ENCODE measurements around the gene SLITRK1.

SLITRK1 gene, protein sequence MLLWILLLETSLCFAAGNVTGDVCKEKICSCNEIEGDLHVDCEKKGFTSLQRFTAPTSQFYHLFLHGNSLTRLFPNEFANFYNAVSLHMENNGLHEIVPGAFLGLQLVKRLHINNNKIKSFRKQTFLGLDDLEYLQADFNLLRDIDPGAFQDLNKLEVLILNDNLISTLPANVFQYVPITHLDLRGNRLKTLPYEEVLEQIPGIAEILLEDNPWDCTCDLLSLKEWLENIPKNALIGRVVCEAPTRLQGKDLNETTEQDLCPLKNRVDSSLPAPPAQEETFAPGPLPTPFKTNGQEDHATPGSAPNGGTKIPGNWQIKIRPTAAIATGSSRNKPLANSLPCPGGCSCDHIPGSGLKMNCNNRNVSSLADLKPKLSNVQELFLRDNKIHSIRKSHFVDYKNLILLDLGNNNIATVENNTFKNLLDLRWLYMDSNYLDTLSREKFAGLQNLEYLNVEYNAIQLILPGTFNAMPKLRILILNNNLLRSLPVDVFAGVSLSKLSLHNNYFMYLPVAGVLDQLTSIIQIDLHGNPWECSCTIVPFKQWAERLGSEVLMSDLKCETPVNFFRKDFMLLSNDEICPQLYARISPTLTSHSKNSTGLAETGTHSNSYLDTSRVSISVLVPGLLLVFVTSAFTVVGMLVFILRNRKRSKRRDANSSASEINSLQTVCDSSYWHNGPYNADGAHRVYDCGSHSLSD

DNA sequence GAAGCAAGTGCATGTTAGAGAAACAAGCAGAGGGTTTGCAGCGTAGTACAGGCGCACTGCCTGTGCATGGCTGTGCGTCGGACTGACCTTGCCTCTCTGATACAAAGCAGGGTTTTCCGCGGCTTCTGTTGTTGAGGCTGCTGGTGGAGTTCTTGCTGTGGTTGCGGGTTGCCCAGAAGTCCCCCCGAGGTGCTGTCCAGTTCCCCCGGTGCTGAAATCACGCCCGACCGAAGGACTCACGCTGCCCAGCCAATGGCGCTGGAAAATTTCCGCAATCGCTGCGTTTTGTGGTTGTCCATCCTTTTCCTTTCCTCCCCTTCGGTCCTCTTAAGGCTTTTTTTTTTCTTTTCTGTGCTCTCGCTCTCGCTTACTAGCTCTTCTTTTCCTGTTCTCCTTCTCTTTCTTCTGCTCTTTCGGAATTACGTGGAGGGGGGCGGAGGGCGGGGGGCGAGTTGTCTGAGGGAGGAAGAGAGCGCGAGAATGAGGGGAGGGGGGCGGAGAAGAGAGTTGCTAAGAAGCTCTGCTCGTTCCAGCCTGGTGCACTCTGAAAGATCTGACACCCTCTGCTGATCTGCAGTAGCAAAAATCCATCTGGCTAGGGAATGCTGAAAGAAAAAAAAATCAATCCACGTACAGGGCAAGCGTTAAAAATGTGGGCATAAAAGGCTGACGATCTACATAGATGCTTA is at the start of gene SLITRK1:
Gene SLITRK1 (minus strand): TSS at position 558 of the 689 bp plus-strand sequence. CDS start 967 bp downstream, outside the sequence.
- H3K36me3 ChIP-seq (ENCODE audit: control insufficient read depth, insufficient read depth, low read length), result no peaks in the 10 kb centered on the region
- H3K27me3 ChIP-seq (ENCODE audit: control insufficient read depth, insufficient read depth, low read length), result peaks cover 29% of the 10 kb centered on the region
- H3K27ac ChIP-seq (ENCODE audit: low read length), result no peak within 1 kb of the TSS
- peak within 1 kb of the TSS; percentile 54; the same call in 1 of the 2 replicates for H3K4me3 ChIP-seq (ENCODE audit: low read length)
- H3K4me1 ChIP-seq (ENCODE audit: control insufficient read depth, insufficient read depth, low read length), result peaks cover 2% of the 10 kb centered on the region; the same call in 1 of the 2 replicates
- no CpG with 5 or more reads among the region's 32 CpGs for WGBS (ENCODE audit: insufficient coverage, insufficient read length)
- peak; percentile 68 for DNase-seq (ENCODE audit: low read depth, low spot score)
- H3K9me3 ChIP-seq (ENCODE audit: control insufficient read depth, insufficient read depth, low read length), result no peaks in the 10 kb centered on the region

DNA sequence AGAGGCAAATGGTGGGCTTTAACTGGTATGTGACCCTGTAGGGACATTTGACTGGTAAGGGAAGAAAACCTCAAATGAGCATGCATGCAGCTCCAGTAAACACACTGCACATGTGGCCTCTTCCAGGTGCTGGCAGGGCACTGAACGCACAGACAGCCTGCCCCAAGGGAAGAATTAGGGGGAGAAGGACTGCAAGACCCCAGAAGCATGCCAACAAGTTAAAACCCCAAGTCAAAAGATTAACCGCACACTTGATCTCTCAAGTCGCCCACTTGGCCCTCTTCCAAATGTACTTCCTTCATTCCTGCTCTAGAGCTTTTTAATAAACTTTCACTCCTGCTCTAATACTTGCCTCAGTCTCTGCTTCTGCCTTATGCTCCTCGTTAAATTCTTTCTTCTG is 46.9 kb upstream of the SLITRK1 start:
- Histone ChIP-seq H3K4me3 (ENCODE audit: low read length) (no peak overlapping the region), H3K27ac (ENCODE audit: low read length) (no peak overlapping the region), H3K27me3 (ENCODE audit: control insufficient read depth, insufficient read depth, low read length) (no peaks in the 10 kb centered on the region), H3K4me1 (ENCODE audit: control insufficient read depth, insufficient read depth, low read length) (no peaks in the 10 kb centered on the region), H3K36me3 (ENCODE audit: control insufficient read depth, insufficient read depth, low read length) (no peaks in the 10 kb centered on the region), H3K9me3 (ENCODE audit: control insufficient read depth, insufficient read depth, low read length) (no peaks in the 10 kb centered on the region)
- DNase-seq (ENCODE audit: low read depth, low spot score), result no peak
- WGBS (ENCODE audit: insufficient coverage, insufficient read length), result no CpG with 5 or more reads among the region's 4 CpGs

DNA sequence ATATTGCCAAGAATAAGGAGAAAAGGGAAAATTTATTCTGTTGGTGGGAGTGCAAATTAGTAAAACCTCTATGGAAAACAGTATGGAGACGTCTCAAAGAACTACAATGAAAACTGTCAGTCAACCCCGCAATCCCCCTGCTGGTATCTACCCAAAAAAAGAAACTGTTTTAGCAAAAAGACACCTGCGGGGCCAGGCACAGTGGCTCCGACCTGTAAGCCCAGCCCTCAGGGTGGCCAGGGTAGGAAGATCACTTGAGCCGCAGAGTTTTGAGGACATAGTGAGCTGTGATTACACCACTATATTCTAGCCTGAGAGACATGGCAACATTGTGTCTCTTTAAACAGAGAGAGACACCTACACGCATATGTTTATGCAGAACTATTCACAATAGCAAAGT is 37.5 kb upstream of the SLITRK1 start:
- WGBS (ENCODE audit: insufficient coverage, insufficient read length), result no CpG with 5 or more reads among the region's 6 CpGs
- Histone ChIP-seq H3K27ac (ENCODE audit: low read length) (no peak overlapping the region), H3K4me3 (ENCODE audit: low read length) (no peak overlapping the region), H3K4me1 (ENCODE audit: control insufficient read depth, insufficient read depth, low read length) (no peaks in the 10 kb centered on the region; the same call in 1 of the 2 replicates), H3K36me3 (ENCODE audit: control insufficient read depth, insufficient read depth, low read length) (no peaks in the 10 kb centered on the region), H3K9me3 (ENCODE audit: control insufficient read depth, insufficient read depth, low read length) (no peaks in the 10 kb centered on the region), H3K27me3 (ENCODE audit: control insufficient read depth, insufficient read depth, low read length) (no peaks in the 10 kb centered on the region)
- DNase-seq (ENCODE audit: low read depth, low spot score), result no peak

DNA sequence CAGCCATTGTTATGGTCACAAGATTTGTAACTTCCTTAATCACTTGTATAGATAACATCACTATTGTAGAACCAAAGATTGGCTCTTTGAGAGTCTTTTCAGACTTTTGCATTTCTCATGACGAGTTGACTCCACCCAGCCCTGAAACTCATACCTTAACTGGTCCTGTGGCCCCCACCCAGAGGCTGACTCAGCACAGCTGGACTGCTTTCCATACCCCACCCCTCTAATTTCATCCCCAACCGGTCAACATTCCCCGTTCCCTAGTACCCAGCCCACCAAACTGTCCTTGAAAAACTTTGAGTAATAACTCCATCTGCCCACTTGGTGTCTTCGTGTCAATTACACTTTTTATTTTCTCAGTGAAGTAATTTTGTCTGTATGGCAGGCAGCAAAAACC is 32.1 kb upstream of the SLITRK1 start:
- H3K27me3 ChIP-seq (ENCODE audit: control insufficient read depth, insufficient read depth, low read length), result no peaks in the 10 kb centered on the region
- no peak for DNase-seq (ENCODE audit: low read depth, low spot score)
- no peaks in the 10 kb centered on the region for H3K36me3 ChIP-seq (ENCODE audit: control insufficient read depth, insufficient read depth, low read length)
- H3K9me3 ChIP-seq (ENCODE audit: control insufficient read depth, insufficient read depth, low read length), result no peaks in the 10 kb centered on the region
- no peak overlapping the region for H3K4me3 ChIP-seq (ENCODE audit: low read length)
- H3K27ac ChIP-seq (ENCODE audit: low read length), result no peak overlapping the region
- no peaks in the 10 kb centered on the region for H3K4me1 ChIP-seq (ENCODE audit: control insufficient read depth, insufficient read depth, low read length)
- WGBS (ENCODE audit: insufficient coverage, insufficient read length), result no CpG with 5 or more reads among the region's 4 CpGs

DNA sequence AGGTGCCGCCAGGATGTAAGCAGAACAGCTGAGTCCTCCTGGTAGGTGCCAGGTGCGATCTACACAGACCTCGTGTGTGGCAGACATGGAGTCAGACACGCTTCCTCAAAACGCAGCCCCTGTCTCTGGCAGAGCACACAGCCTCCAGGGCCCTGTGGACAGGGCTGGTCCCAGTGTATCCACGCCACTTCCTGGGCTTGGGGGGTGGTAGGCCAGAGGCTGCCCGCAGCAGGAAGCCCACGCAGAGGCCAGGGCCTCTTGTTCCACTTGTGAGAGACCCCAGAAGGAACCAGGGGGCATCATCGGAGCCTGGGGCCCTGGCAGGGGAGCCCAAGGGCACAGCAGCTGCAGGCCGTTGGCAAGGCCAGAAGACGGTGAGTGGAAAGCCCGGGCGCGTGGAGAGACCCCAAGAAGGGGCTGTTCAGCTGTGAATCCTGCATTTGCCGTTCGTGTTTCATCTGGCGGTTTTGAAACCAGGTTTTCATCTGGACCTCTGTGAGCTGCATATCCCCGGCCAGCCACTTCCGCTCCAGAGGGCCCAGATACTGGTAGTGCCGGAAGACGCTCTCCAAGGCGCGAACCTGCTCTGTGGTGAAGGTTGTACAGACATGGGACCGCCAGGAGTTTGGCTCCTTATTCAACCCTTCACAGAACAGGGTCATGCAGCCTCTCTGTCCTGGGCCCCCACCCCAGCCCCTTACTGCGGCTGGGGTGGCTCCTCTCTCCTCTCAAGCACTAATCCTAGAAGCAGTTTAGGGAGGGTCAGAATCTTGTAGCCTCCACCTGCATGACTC is 25.1 kb upstream of the SLITRK1 start:
- Histone ChIP-seq H3K27ac (ENCODE audit: low read length) (no peak overlapping the region), H3K4me1 (ENCODE audit: control insufficient read depth, insufficient read depth, low read length) (no peaks in the 10 kb centered on the region), H3K9me3 (ENCODE audit: control insufficient read depth, insufficient read depth, low read length) (no peaks in the 10 kb centered on the region), H3K4me3 (ENCODE audit: low read length) (no peak overlapping the region), H3K36me3 (ENCODE audit: control insufficient read depth, insufficient read depth, low read length) (no peaks in the 10 kb centered on the region), H3K27me3 (ENCODE audit: control insufficient read depth, insufficient read depth, low read length) (no peaks in the 10 kb centered on the region)
- DNase-seq (ENCODE audit: low read depth, low spot score), result no peak
- no CpG with 5 or more reads among the region's 25 CpGs for WGBS (ENCODE audit: insufficient coverage, insufficient read length)

DNA sequence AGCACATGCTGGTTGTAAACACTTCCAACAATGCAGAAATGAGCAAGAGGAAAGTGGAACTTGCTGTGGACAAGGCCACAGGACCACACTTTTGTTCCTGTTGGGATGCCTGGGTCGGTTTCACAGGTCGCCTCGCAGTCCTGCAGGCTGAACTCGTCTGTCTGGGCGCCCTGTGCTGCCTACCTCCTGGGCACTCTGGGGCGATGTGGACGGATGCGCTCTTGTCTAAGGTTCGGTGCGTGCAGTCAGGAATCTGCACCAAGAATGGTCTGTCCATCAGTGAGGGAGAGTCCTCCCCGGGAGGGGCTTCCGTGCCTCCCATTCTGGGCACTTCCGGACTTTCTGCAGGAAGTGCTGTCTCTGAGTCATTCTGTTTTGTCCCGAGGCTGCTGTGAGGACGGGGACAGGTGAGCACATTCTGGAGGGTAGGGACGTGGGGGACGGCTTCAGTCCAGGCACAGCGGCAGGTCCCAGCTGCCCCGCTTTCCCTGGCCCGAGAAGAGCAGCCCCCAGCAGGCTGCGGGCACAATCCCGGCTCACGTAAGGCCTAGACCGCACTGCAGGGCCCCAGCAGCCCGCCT is 24.1 kb upstream of the SLITRK1 start:
- no peak for DNase-seq (ENCODE audit: low read depth, low spot score)
- Histone ChIP-seq H3K4me1 (ENCODE audit: control insufficient read depth, insufficient read depth, low read length) (no peaks in the 10 kb centered on the region), H3K36me3 (ENCODE audit: control insufficient read depth, insufficient read depth, low read length) (no peaks in the 10 kb centered on the region), H3K4me3 (ENCODE audit: low read length) (no peak overlapping the region), H3K27ac (ENCODE audit: low read length) (no peak overlapping the region), H3K27me3 (ENCODE audit: control insufficient read depth, insufficient read depth, low read length) (no peaks in the 10 kb centered on the region), H3K9me3 (ENCODE audit: control insufficient read depth, insufficient read depth, low read length) (no peaks in the 10 kb centered on the region)
- WGBS (ENCODE audit: insufficient coverage, insufficient read length), result no CpG with 5 or more reads among the region's 25 CpGs

DNA sequence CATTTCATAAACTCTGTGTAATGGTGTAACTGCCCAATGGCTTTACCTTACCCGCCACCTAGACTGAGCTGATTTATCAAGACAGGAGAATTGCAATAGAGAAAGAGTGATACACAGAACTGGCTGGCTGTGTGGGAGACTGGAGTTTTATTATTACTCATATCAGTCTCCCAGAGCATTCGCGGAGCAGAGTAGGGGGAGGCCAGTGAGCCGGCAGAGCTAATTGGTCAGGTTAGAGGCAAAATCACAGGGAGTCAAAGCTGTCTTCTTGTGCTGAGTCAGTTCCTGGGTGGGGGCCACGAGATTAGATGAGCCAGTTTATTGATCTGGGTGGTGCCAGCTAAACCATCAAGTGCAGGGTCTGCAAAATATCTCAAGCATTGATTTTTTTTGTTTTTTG is 23.4 kb upstream of the SLITRK1 start:
- Histone ChIP-seq H3K36me3 (ENCODE audit: control insufficient read depth, insufficient read depth, low read length) (no peaks in the 10 kb centered on the region), H3K9me3 (ENCODE audit: control insufficient read depth, insufficient read depth, low read length) (no peaks in the 10 kb centered on the region), H3K4me1 (ENCODE audit: control insufficient read depth, insufficient read depth, low read length) (no peaks in the 10 kb centered on the region), H3K27me3 (ENCODE audit: control insufficient read depth, insufficient read depth, low read length) (no peaks in the 10 kb centered on the region), H3K27ac (ENCODE audit: low read length) (no peak overlapping the region), H3K4me3 (ENCODE audit: low read length) (no peak overlapping the region)
- no peak for DNase-seq (ENCODE audit: low read depth, low spot score)
- no CpG with 5 or more reads among the region's 5 CpGs for WGBS (ENCODE audit: insufficient coverage, insufficient read length)

DNA sequence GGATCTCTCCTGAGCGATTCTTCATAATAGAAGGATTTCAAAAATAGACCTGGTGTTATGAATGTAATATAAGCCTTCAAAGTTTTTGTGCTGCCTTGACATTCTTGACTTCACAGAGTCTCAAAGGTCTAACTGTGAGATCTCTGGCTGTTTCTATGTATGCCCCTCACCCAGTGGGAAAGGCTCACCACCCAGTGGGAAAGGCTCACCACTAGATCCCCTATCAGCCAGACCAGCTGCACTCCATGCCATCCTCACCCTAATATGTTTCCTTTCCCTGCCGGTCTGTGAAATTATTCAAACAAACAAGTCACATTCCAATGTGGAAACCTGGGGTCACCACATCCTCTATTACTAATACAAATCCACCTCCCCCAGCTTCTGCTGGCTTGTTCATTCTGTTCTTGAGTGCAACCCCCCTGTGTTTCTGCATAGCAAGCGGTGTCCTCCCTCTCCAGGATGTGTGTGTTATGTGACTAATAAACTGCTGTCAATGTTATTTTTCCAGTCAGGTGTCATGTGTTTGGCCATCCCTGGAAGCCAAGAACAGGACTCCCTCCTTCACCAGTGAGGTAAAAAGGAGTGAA is 13.8 kb upstream of the SLITRK1 start:
- no peak overlapping the region for H3K27ac ChIP-seq (ENCODE audit: low read length)
- no peaks in the 10 kb centered on the region for H3K36me3 ChIP-seq (ENCODE audit: control insufficient read depth, insufficient read depth, low read length)
- no peak for DNase-seq (ENCODE audit: low read depth, low spot score)
- WGBS (ENCODE audit: insufficient coverage, insufficient read length), result no CpG with 5 or more reads among the region's 3 CpGs
- H3K27me3 ChIP-seq (ENCODE audit: control insufficient read depth, insufficient read depth, low read length), result no peaks in the 10 kb centered on the region
- H3K9me3 ChIP-seq (ENCODE audit: control insufficient read depth, insufficient read depth, low read length), result no peaks in the 10 kb centered on the region
- no peak overlapping the region for H3K4me3 ChIP-seq (ENCODE audit: low read length)
- H3K4me1 ChIP-seq (ENCODE audit: control insufficient read depth, insufficient read depth, low read length), result no peaks in the 10 kb centered on the region; the same call in 1 of the 2 replicates

DNA sequence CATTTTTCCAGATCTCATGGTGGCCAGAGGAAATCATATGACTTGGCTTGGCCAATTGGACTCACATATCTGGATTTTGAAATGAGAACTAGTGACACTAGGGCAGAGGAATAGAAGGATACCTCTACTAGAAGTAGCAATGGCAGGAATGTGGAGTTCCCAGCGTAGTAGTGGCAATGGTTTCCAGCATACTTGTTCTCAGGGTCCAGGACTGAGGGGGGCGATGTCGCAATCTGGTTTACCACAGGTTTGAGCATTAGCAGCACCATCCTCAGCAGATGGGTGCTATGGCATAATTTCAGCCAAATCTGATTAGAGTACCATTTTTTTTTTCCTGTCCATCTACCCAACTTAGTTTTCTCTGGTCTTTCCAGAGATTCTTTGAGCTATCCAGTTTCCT is 8.1 kb upstream of the SLITRK1 start:
- WGBS (ENCODE audit: insufficient coverage, insufficient read length), result no CpG with 5 or more reads among the region's 3 CpGs
- no peak for DNase-seq (ENCODE audit: low read depth, low spot score)
- no peaks in the 10 kb centered on the region for H3K36me3 ChIP-seq (ENCODE audit: control insufficient read depth, insufficient read depth, low read length)

More for the DNA sequence above, 8.1 kb upstream of the SLITRK1 start:
- Histone ChIP-seq H3K27me3 (ENCODE audit: control insufficient read depth, insufficient read depth, low read length) (no peaks in the 10 kb centered on the region), H3K9me3 (ENCODE audit: control insufficient read depth, insufficient read depth, low read length) (no peaks in the 10 kb centered on the region), H3K27ac (ENCODE audit: low read length) (no peak overlapping the region), H3K4me1 (ENCODE audit: control insufficient read depth, insufficient read depth, low read length) (no peaks in the 10 kb centered on the region; the same call in 1 of the 2 replicates), H3K4me3 (ENCODE audit: low read length) (no peak overlapping the region)

All from iPS DF 6.9 (cell line).